PC-3 (cell line): ENCODE measurements around the gene TMEM129. TPM values are rescaled to one million over a fixed set of nuclear protein-coding genes. Genes with fewer than 3 reads are reported as not detected.

Experiments used
- ATAC-seq: fragments of 200-7000 bp; cut with Tn5 transposase; 2 replicates; pipeline ENCODE4 v1.9.1; 2020; ENCODE audit warnings: mild to moderate bottlenecking, moderate library complexity
- BruUV-seq: library from RNA; stranded (reverse); fragments of 400-500 nt; replicated peaks from 2 replicates; lab custom pipeline; 2021; lab: Mats Ljungman, UMichigan
- CTCF ChIA-PET: fragments of 300-600 bp; sonication (Branson Sonifier 250); formaldehyde crosslinking; loops from one replicate; lab custom pipeline; 2022; ENCODE audit warnings: antibody characterized with exemption; lab: Charles Lee
- POLR2A ChIA-PET: fragments of 300-600 bp; sonication (Branson Sonifier 250); formaldehyde crosslinking; loops from one replicate; lab custom pipeline; 2022; ENCODE audit warnings: antibody characterized with exemption; ENCODE audit not compliant: unreplicated experiment; lab: Charles Lee
- DNase-seq: peaks from one replicate; pipeline ENCODE4 v3.0.0-alpha.2; 2015
- H2AFZ ChIP-seq: fragments of 300-600 bp; sonication (generic); 2 replicates; pipeline ENCODE4 v1.6.0; 2016; ENCODE audit warnings: antibody characterized with exemption, low read length
- H3F3A ChIP-seq: fragments of 300-600 bp; sonication (generic); one replicate; pipeline ENCODE4 v1.6.0; 2017; ENCODE audit warnings: antibody characterized with exemption, low read length, control low read depth, mild to moderate bottlenecking; ENCODE audit not compliant: unreplicated experiment
- H3K27ac ChIP-seq: fragments of 300-600 bp; sonication (generic); 2 replicates; pipeline ENCODE4 v1.5.1; 2016; ENCODE audit warnings: mild to moderate bottlenecking, low read length
- H3K27me3 ChIP-seq: fragments of 300-600 bp; sonication (generic); 2 replicates; pipeline ENCODE4 v1.6.1; 2016; ENCODE audit warnings: low read length, mixed read lengths
- H3K36me3 ChIP-seq: fragments of 300-600 bp; sonication (generic); 2 replicates; pipeline ENCODE4 v1.6.1; 2016; ENCODE audit warnings: low read depth, mixed run types, low read length, mixed read lengths
- H3K4me1 ChIP-seq: fragments of 300-600 bp; sonication (generic); 2 replicates; pipeline ENCODE4 v1.5.1; 2016; ENCODE audit warnings: low read length; ENCODE audit not compliant: insufficient read depth
- H3K4me2 ChIP-seq: fragments of 300-600 bp; sonication (generic); 2 replicates; pipeline ENCODE4 v1.6.0; 2016; ENCODE audit warnings: low read length
- H3K4me3 ChIP-seq: fragments of 300-600 bp; sonication (generic); 2 replicates; pipeline ENCODE4 v1.5.1; 2016; ENCODE audit warnings: mild to moderate bottlenecking, low read length, mixed read lengths
- H3K79me2 ChIP-seq: fragments of 300-600 bp; sonication (generic); 2 replicates; pipeline ENCODE4 v1.6.1; 2017; ENCODE audit warnings: low read length, mixed read lengths
- H3K9ac ChIP-seq: fragments of 300-600 bp; sonication (generic); 2 replicates; pipeline ENCODE4 v1.6.0; 2016; ENCODE audit warnings: mild to moderate bottlenecking, low read length
- H3K9me2 ChIP-seq: fragments of 300-600 bp; sonication (generic); replicated peaks from 2 replicates; pipeline ENCODE4 v1.6.1; 2016; ENCODE audit warnings: mixed run types, low read length, mixed read lengths
- H3K9me3 ChIP-seq: fragments of 300-600 bp; sonication (generic); 2 replicates; pipeline ENCODE4 v1.6.1; 2016; ENCODE audit warnings: low read length, mixed read lengths
- H4K20me1 ChIP-seq: fragments of 300-600 bp; sonication (generic); 2 replicates; pipeline ENCODE4 v1.6.1; 2016; ENCODE audit warnings: low read length, mixed read lengths
- CTCF ChIP-seq: fragments of 300-600 bp; sonication (generic); conservative IDR thresholded peaks from 2 replicates; pipeline ENCODE4 v1.5.1; 2017; ENCODE audit warnings: antibody characterized with exemption, low read depth, mild to moderate bottlenecking, low read length
- EZH2 ChIP-seq: fragments of 300-600 bp; sonication (generic); IDR thresholded peaks from one replicate; pipeline ENCODE4 v1.6.1; 2017; ENCODE audit warnings: antibody characterized with exemption, mild to moderate bottlenecking, low read length; ENCODE audit not compliant: unreplicated experiment
- EZH2phosphoT487 ChIP-seq: fragments of 300-600 bp; sonication (generic); IDR thresholded peaks from 2 replicates; pipeline ENCODE4 v1.6.1; 2018; ENCODE audit warnings: mild to moderate bottlenecking, antibody characterized with exemption, low read length, borderline replicate concordance
- intact Hi-C: fragments of 100-400 bp; cut with micrococcal nuclease; formaldehyde crosslinking; loops from 2 replicates; pipeline ENCODE4 v1.9.0; 2023
- total RNA-seq: library from RNA; depleted of rRNA; stranded (reverse); fragments of >200 nt; gene quantifications from 2 replicates; pipeline ENCODE4 v1.2.3, GENCODE V29; 2014

TMEM129 gene
- total RNA-seq, 1 experiment from 2014 or later = 28.6 TPM

- ChIA-PET CTCF (no interaction called here), POLR2A (no interaction called here)
- H4K20me1 ChIP-seq = no peaks in the 10 kb centered on the region
- intact Hi-C loops = no loop called here
- no peak overlapping the region for H3K4me3 ChIP-seq
- no peaks in the 10 kb centered on the region for H3K79me2 ChIP-seq
- H3K27ac ChIP-seq = no peak overlapping the region
- H3K4me2 ChIP-seq = no peak overlapping the region
- H3K27me3 ChIP-seq = no peaks in the 10 kb centered on the region
- H3F3A ChIP-seq = no peaks in the 10 kb centered on the region
- H3K9me3 ChIP-seq = no peaks in the 10 kb centered on the region
- ATAC-seq = no peak
- TF ChIP-seq EZH2 (no peak), CTCF (no peak), EZH2phosphoT487 (no peak)
- H3K9me2 ChIP-seq = no peaks in the 10 kb centered on the region
- no peaks in the 10 kb centered on the region for H3K36me3 ChIP-seq
- no peak overlapping the region for H3K9ac ChIP-seq
- no TSS peak for BruUV-seq
- H2AFZ ChIP-seq = no peak overlapping the region
- no peak for DNase-seq
- no peaks in the 10 kb centered on the region for H3K4me1 ChIP-seq
Measured at GRCh38 chr4:1762264-1763010, 41.3 kb upstream of the TMEM129 start.

GRCh38 chr4:1761130-1761689 is 40.1 kb upstream of the TMEM129 start:
- Histone ChIP-seq H4K20me1 (no peaks in the 10 kb centered on the region), H3K4me2 (no peak overlapping the region), H3K4me3 (no peak overlapping the region), H2AFZ (no peak overlapping the region), H3K79me2 (no peaks in the 10 kb centered on the region), H3K9me3 (no peaks in the 10 kb centered on the region), H3K9me2 (no peaks in the 10 kb centered on the region), H3K27me3 (no peaks in the 10 kb centered on the region), H3K4me1 (no peaks in the 10 kb centered on the region), H3K27ac (no peak overlapping the region), H3K36me3 (no peaks in the 10 kb centered on the region), H3K9ac (no peak overlapping the region), H3F3A (no peaks in the 10 kb centered on the region)
- TF ChIP-seq CTCF = no peak
- no peak for TF ChIP-seq EZH2
- no peak for TF ChIP-seq EZH2phosphoT487
- BruUV-seq = no TSS peak
- intact Hi-C loops = no loop called here
- no peak for ATAC-seq
- CTCF ChIA-PET = no interaction called here
- POLR2A ChIA-PET = no interaction called here
- no peak for DNase-seq

- no peaks in the 10 kb centered on the region for H3K36me3 ChIP-seq
- H3K9me2 ChIP-seq = no peaks in the 10 kb centered on the region
- H3K4me3 ChIP-seq = no peak overlapping the region
- H3K27ac ChIP-seq = no peak overlapping the region
- H2AFZ ChIP-seq = no peak overlapping the region
- H3K4me1 ChIP-seq = no peaks in the 10 kb centered on the region
- ATAC-seq (no peak), DNase-seq (no peak)
- H3K27me3 ChIP-seq = no peaks in the 10 kb centered on the region
- no peak for TF ChIP-seq EZH2phosphoT487
- TF ChIP-seq EZH2 = no peak
- intact Hi-C loops = no loop called here
- no TSS peak for BruUV-seq
- no peaks in the 10 kb centered on the region for H3K9me3 ChIP-seq
- no peak overlapping the region for H3K4me2 ChIP-seq
- H3F3A ChIP-seq = no peaks in the 10 kb centered on the region
- ChIA-PET CTCF (no interaction called here), POLR2A (no interaction called here)
- H4K20me1 ChIP-seq = no peaks in the 10 kb centered on the region
- no peaks in the 10 kb centered on the region for H3K79me2 ChIP-seq
- H3K9ac ChIP-seq = no peak overlapping the region
Measured at GRCh38 chr4:1760521-1761071, 39.5 kb upstream of the TMEM129 start.
